ENCODE results near the gene ADAMTSL2.

Gene ADAMTSL2

DNA sequence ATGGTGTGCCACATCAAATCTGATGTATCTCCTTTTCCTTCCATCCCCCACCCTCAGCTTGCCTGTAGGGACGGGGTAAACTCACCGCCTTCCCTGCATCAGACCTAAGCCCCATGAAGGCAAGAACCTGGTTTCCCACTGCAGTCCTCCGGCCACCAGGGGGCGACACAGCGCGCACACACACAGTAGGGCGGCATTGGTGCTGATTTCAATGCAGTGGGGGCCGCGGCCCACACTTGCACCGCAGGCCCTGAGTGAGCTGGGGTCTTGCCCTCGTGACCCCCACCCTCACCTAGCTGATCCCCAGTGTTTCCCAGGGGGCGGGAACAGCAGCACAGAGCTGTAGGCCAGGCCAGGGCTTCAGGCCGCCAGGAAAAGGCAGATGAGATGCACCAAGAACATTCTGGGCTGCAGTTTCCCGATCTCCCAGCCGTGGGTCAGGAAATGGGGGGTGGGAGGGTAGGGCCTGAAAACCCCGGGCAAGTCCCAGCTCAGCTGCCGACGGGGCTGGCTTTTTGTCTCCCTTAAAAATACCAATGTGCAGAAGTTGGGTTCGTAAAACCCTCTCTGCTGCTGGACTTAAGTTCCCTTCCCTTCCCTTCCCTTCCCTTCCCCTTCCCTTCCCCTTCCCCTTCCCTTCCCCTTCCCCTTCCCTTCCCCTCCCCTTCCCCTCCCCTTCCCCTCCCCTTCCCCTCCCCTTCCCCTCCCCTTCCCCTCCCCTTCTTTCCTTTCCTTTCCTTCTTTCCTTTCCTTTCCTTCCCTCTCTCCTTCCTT, 55.1 kb downstream of the ADAMTSL2 start:
- no peak for DNase-seq (ENCODE audit: low read depth in 2 of 2)

DNA sequence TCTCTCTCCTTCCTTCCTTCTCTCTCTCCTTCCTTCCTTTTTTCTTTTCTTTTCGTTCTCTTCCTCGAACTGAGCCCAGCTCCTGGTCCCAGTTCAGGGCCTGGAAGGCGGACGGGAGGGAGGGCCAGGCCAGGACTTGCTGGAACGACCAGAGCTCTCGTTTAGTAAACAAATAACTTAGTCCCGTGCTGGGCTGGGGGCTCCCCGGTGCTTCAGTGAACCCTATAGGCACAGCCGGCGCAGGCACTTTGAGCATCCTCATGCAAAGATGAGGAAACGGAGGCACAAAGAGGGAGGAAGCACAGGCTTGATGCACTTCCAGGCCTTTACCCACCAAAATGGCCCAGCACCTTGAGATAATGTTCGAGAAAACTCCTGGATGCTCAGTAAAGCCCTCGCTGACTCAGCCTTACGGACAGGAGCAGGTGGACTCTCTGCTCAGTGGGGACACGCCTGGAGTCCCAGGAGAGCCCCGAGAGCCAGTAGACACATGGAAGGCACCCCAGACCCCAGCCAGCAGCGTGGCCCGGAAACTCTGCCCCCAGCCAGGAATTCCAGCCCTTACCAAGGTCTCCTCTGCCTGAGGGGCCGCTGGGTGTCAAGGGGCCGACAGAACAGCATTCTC, 55.8 kb downstream of the ADAMTSL2 start:
- no peak for DNase-seq (ENCODE audit: low read depth in 2 of 2)

DNA sequence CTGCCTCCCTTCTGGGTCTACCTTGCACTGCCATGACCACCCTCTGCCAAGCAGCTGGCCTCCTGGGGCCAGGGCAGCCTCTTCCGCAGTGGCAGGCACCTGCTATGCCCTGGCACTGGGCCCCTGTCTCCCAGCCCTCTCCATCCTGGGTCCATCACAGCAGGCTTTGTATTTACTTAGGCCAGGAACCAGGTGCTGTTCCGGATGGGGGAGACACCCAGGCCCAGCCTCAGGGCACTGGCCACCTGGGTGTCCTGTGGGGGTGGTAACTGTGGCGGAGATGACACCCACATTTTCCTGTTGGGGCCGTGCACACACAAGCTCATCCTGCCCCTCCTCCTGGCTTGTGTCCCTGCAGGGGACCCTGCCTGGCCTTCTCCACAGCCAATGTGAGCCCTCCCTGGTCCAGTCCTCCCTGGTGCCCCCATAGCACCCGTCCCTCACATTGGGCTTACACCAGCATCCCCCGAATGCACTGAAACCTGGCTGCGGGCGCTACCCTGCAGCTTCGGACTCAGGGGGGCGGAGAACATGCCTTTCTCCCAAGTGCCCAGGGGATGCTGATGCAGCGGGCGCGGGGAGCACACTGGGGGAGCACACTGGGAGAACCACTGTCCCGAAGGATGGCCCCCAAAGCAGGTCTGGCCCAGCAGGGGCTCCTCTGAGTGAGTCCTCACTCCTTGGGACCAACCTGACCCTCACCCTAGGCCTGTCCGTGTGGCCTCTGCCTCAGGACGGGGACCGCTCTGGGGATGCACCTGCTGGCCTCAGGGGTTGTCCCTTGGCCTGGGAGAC, 56.8 kb downstream of the ADAMTSL2 start:
- no peak for DNase-seq (ENCODE audit: low read depth in 2 of 2)

DNA sequence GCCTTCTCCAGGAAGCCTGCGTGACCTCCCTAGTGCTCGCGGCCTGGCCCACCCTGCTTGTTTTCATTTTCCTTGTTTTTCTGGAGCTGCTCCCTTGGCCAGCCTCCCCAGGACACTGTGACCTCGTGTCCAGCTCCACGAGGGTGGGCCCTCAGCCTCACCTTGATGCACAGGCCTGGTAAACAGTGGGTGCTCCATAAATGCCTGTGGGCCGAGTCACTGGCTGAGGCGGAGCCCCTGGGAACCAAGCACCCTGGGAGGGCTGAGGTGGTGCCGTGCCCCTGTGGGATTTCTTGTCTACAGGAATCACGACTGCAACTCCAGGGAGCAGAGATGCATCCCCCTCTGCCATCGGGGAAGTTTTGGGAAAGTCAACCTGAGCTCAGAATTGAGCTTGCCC, 57.5 kb downstream of the ADAMTSL2 start:
- DNase-seq (ENCODE audit: low read depth in 2 of 2), result no peak

DNA sequence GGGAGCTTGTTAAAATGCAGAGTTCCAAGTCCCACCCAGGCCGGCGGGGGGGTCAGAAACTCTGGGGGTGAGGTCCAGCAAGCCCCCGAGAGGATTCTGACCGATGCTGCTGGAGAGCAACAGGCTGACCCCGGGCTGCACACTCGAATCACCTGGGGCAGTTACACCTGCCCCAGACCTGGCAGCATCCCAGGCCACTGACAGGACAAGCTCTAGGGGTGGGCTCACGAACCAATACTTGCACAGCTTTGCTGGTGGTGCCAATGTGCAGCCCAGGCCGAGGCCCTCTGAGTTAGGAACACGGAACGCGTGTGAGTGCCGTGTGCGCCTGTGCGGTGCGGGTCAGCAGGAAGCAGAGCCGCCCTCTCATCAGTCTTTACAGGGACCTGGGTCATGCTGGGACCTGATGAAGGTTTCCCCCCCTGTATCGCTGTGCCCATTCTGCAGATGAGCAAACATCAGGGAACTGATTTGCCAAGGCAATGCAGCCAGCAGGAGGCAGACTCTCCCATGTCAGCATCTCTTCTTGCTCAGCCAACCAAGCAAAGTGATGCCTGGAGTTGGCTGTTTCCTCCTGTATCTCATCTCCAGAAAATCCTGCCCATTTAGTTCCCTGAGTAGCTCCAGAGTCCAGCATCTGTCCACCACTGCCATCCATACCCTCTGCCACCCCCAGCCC, 58.4 kb downstream of the ADAMTSL2 start:
- DNase-seq (ENCODE audit: low read depth in 2 of 2), result no peak

DNA sequence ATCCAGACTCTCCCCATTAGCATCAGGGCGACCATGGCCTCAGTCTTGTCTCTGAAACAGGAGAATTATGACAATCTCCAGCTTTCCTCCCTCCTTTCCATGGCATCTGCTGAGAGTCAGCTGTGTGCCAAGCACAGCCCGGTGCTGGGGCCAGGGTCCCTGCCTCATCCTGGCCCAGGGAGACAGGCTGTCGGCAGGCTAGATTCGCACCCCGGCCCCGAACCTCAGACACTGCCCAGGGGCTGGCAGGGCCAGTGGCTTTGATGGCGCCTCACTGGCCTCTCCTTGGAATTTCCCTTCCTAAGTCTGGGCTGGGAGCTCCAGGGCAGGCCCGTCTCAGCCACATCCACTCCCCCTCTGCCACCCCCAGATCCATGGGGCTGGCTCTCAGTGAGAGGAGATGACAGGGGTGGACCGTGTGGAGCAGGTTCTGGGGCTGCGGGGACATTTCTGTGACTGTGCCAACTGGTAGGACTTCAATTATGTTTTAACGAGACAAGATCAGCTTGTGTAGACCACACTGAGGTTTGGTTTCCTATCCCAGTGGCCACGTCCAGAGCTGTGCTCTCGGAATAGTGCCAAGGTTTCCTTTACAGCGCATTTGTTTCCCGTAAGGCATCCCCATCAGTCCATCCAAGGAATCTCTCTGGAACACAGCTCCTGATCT, 59.2 kb downstream of the ADAMTSL2 start:
- DNase-seq (ENCODE audit: low read depth in 2 of 2), result no peak

DNA sequence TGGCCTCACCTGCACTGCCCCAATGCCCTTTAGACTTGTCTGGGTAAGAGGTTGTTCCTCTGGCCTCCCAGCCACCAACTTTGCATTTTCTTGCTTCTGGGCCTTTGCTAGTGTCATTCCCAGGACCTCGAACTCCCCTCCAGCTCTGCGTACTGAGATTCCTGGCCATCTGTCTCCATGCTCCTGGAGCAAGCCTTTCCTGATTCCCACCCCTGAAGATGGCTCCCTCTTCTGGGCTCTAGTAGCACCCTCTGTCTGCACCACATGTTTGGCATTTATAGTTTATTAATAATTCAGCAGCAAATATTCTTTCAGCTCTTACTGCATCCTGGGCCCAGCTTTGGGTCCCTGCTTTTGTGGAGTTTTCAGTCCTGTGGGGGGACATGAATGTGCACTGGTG, 59.8 kb downstream of the ADAMTSL2 start:
- DNase-seq (ENCODE audit: low read depth in 2 of 2), result no peak

DNA sequence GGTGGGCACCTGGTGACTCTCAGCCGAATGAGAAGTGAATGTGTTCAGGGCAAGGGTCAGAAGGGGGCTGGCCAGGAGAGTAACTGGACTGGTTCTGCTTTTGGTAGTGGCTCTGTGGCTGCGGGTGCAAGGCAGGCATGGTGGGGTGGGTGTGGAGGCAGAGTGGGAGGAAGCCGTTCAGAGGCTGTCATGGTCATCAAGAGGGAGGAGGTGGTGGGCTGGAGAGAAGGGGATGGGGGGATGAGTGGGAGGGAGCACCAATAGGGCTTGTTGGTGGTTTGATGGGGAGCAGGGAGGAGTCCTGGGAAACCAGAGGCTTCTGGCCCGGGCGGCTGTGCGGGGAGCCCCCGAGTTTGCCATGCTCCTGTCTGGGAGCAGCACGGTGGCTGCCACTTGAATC, 61.4 kb downstream of the ADAMTSL2 start:
- DNase-seq (ENCODE audit: low read depth in 2 of 2), result no peak

DNA sequence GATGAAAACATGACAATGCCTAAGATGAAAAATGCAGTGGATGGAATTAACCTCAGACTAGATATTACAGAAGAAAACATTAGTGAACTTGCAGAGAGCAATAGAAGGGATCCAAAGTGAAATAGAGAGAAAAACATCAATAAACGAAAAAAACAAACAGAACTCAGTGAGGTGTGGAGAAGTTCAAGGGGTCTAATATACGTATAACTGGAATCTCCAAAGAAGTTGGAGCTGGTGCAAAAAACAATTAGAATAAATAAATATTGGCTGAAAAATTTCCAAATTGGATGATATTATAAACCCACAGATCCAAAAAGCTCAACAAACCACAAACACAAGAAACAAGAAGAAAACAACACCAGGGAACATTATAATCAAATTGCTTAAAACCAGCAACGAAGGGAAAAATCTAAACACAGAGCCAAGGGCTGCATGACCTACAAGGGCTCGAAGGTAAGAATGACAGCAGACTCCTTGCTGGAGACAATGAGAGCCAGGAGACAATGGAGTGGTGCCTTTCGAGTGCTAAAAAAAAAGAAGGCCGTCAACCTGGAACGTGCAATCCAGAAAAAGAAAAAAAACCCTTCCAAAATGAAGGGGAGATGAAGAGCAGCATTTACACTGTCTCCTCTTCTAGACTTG, 62.9 kb downstream of the ADAMTSL2 start:
- no peak for DNase-seq (ENCODE audit: low read depth in 2 of 2)

DNA sequence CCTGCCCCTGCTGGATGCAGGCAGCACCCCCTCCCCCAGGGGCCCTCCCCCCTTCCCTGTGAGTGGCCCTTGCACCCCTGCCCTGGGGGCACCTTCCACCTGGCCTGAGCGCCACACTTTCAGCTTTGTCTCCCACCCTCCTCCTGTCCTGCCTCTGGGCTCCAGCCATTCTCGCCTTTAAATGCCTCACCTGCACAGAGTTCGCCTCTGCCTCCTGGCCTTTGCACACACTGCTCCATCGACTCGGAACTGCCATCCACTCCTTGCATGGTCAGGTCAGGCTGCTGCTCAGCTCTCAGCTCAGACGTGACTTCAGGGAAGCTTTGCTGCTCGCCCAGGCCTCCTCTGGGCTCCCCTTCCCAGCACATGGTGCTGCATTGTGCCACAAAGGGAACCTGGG, 64.5 kb downstream of the ADAMTSL2 start:
- no peak for DNase-seq (ENCODE audit: low read depth in 2 of 2)

DNA sequence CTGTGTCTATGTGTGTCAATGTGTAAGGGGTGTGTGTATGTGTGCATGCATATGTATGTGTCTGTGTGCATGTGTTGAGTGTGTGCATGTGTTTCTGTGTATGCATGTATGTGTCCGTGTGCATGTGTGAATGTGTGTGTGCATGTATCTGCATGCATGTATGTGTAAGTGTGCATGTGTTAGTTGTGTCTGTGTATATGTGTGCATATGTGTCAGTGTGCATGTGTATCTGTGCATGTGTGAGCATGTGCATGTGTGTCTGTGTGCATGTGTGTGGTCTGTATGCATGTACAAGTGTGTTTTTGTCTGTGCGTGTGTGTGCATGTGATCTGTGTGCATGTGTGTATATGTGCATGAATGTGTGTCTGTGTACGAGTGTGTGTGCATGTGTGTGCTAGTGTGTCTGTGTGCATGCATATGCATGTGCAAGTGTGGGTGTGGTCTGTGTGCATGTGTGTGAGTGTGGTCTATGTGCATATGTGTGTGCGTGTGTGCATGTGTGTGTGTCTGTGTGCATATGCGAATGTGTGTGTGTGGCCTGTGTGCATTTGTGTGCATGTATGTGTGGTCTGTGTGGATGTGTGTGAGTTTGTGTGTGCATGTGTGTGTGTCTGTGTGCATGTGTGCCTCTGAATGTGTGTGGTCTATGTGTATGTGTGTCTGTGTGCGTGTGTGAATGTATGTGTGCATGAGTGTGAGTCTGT, 65.1 kb downstream of the ADAMTSL2 start:
- DNase-seq (ENCODE audit: low read depth in 2 of 2), result no peak

DNA sequence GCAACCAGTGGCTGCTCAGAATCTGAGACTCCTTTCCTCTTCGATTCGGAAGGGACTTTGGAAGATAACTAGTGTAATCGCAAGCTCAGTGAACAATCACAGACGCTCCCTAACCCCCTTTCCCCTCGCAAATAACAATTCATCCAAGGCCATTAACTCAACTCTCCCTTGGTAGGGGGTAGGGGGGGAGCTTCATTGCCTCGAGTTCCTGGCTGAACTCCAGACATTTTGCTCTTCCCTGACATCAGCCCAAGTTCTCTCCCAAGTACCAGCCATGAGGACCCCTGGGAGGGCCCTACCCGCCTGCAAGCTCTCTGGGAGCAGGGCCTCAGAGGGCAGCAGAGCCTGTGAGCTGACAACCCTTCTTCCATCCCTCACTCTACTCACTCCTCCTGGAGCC, 66.2 kb downstream of the ADAMTSL2 start:
- DNase-seq (ENCODE audit: low read depth in 2 of 2), result no peak

DNA sequence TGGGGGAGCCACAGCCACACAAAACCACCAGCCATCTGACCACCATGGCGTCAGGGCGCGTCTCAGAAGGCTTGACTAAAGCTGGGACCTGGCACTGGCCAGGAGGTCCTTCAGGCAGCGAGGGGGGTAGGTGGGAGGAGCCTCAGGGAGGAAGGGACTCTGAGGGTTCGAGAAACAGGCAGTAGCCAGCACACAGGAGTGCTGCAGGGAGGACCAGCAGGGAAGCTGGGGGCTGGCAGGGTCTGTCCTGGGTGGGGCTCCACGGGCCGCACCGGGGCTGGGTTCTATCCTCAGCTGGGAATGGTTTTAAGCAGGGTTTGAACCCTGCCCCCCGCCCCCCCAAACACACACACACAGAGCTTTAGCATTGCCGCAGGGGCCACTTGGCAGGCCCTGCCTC, 67.2 kb downstream of the ADAMTSL2 start:
- DNase-seq (ENCODE audit: low read depth in 2 of 2), result no peak

DNA sequence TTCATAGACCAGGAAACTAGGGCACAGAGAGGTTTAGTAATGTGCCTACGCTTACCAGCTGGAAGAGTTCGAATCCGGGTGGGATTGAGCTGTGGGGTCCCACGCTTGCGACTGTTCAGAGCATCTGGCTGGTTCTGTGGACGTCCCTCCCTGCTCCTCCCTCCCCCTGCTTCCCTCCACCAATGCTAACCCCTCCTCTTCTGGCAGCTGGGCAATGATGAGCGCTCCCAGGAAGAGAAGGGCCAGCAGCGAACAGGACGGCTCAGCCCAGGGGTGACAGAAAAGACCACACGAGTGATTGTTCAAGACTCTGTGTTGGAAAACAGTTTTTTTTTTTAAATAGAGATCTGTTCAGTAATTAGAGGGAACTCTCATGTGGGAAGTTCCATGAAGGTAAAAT, 67.8 kb downstream of the ADAMTSL2 start:
- DNase-seq (ENCODE audit: low read depth in 2 of 2), result no peak

DNA sequence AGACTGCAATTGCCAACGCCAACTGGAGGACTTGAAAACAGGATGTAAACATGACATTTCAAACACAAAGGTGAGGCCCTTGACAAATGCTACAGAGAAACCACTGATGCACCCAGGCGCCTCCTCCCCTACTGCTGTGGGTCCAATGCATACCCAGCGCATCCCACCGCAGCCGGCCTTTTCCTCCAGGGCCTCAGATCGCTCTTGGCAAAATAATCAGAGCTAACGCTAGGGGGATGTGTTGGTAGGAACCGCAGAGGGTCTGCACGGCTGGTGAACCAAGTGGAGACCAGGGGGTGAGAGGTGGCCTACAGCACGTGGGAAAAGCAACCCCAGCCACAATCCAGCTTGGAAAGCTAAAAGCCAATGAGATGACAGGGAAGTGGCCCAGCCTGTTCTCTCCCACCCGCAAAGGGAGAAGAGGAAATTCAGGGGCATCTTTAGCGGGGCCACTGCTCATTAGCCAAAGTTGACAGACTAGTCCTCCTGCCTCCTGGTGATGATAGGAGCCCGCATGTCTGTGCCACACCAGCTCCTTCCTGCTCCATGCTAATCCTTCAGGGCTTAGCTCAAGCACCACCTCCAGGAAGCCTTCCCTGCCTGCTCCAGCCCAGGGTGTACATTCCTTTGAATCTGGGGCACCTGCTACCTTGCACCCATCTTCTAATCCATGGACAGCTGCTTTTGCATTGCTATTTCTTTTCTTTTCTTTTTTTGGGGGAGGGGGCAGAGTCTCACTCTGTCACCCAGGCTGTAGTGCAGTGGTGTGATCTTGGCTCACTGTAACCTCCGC, 68.8 kb downstream of the ADAMTSL2 start:
- DNase-seq (ENCODE audit: low read depth in 2 of 2), result no peak

DNA sequence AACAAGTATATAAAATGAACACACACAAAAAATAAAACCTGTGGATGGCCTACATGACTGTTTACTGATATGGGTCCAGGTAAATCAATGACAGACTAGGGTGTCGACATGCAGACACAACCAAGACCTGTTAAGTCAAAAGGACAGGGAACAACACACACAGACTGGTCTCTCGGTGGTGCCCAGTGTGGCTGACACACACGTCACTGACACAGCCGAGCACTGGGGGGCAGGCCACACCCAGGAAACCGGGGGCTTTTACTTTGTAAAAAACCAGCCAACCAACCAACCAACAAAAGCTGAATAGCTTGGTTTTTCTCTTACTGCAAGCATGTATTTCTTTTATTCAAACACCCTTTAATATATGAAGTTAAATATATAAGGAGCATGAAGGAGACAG, 69.7 kb downstream of the ADAMTSL2 start:
- DNase-seq (ENCODE audit: low read depth in 2 of 2), result no peak

DNA sequence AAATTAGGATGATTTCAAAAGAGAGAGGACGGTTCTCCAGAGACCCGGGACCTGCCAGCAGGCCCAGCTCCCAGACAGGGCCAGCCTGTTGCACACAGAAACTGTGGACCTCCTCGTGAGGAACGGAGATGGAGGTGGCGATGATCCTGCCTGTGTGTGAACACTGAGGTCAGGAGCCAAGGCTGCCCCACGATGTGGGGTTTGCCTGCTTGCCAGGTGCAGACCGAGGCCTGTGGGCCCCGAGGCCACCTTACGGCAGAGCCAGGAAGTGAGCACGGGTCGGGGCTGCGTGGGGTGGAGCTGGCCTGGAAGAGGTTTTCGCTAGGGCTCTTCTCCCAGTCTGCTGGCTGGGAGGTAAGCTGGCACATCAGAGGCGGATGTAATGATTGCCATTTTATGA, 70.4 kb downstream of the ADAMTSL2 start:
- no peak for DNase-seq (ENCODE audit: low read depth in 2 of 2)

DNA sequence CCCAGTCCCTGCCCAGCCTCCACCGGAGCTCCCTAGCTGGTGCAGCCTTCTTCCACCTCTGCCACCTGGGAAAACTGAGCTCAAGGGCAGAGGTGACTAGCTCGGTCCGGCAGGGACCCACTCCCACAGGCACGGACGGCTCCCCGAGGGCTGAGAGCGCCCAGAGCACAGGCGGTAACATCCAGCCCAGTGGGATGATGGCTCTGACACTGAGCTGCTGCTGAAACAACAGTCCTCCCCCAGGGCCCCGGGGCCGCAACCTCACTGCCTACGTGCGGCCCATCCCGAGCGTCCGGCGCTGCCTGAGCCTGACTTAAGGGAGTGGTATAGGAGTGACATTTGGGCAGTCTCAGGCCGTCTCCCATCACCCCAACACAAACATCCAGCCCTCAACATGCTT, 70.9 kb downstream of the ADAMTSL2 start:
- no peak for DNase-seq (ENCODE audit: low read depth in 2 of 2)

DNA sequence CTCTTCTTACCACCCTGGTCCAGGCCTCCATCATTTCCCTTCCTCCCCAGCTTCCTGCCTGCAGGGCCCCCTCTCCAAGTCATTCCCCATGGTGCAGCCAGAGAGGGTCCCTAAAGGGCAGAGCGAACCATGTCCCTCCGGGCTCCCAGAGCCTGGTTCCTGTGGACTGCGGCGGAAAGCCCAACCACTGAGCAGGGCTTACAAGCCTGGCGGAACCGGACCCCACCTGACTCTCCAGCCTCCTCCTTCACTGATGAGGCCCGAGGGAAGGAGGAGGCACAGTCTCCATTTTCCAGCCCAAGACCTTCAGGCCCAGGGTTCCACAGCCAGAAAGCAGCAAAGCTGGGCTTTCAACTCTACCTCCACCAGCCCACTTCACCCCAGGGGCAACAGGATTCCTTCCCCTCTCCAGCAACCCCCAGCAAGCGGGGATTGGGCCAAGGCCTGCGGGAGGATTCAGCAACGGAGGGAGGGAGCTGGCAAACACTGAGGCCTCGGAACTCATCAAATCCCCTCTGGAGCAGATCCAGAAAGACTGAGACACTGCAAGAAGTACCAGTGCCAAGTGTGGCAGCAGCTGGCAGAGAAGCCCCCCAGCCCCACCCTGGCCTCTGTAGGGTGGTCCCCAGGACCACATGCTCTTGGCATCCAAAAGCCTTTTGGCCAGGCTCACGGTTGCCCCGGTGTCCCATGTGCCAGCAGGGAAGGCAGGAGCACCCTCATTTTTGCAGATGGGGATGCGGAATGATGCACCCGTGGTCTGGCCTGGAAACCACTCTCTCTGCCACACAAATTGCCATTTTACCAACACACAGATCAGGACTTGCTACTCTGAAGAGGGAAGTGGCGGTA, 71.6 kb downstream of the ADAMTSL2 start:
- DNase-seq (ENCODE audit: low read depth in 2 of 2), result no peak
